ENCODE results near the gene SCEL. TPM values are rescaled to one million over a fixed set of nuclear protein-coding genes. Genes with fewer than 3 reads are reported as not detected.

The SCEL gene
- total RNA-seq, 1 experiment from 2014 or later, result 2.8 TPM

- Mint-ChIP-seq H3K4me3 (ENCODE audit: unreplicated experiment) (no peak overlapping the region), H3K27me3 (ENCODE audit: insufficient read depth, unreplicated experiment) (no peaks in the 10 kb centered on the region), H3K27ac (ENCODE audit: unreplicated experiment) (no peak overlapping the region), H3K9me3 (ENCODE audit: unreplicated experiment) (no peaks in the 10 kb centered on the region), H3K4me1 (ENCODE audit: low read depth, unreplicated experiment) (no peaks in the 10 kb centered on the region), H3K36me3 (ENCODE audit: insufficient read depth, unreplicated experiment) (no peaks in the 10 kb centered on the region)
- Histone ChIP-seq H3K9me3 (no peaks in the 10 kb centered on the region), H3K4me3 (ENCODE audit: low read depth, low read length) (no peak overlapping the region), H3K27me3 (replicated peaks; ENCODE audit: control insufficient read depth, insufficient read depth, low read length) (no peaks in the 10 kb centered on the region), H3K4me1 (no peaks in the 10 kb centered on the region), H3K36me3 (ENCODE audit: control insufficient read depth, insufficient read depth, low read length) (no peaks in the 10 kb centered on the region)
- DNase-seq, result no peak
- TF ChIP-seq, protein P1, sequence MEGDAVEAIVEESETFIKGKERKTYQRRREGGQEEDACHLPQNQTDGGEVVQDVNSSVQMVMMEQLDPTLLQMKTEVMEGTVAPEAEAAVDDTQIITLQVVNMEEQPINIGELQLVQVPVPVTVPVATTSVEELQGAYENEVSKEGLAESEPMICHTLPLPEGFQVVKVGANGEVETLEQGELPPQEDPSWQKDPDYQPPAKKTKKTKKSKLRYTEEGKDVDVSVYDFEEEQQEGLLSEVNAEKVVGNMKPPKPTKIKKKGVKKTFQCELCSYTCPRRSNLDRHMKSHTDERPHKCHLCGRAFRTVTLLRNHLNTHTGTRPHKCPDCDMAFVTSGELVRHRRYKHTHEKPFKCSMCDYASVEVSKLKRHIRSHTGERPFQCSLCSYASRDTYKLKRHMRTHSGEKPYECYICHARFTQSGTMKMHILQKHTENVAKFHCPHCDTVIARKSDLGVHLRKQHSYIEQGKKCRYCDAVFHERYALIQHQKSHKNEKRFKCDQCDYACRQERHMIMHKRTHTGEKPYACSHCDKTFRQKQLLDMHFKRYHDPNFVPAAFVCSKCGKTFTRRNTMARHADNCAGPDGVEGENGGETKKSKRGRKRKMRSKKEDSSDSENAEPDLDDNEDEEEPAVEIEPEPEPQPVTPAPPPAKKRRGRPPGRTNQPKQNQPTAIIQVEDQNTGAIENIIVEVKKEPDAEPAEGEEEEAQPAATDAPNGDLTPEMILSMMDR (IDR thresholded peaks at IDR 0.05; ENCODE audit: insufficient read depth in 1 of 2, low read depth in 1 of 2, low read length in 1 of 2, severe bottlenecking in 1 of 2, unreplicated experiment in 1 of 2), result no peak
- no TSS peak for BruUV-seq (replicated peaks)
- CTCF ChIA-PET, result no interaction called here
- POLR2A ChIA-PET, result no interaction called here
- intact Hi-C loops (cut with micrococcal nuclease; ENCODE audit: unreplicated experiment), result no loop called here
Observed at GRCh38 chr13:77616027-77616426, 80.5 kb downstream of the SCEL start.

- H3K27me3 Mint-ChIP-seq (ENCODE audit: insufficient read depth, unreplicated experiment), result peaks cover 3% of the 10 kb centered on the region
- Histone ChIP-seq H3K27me3 (replicated peaks; ENCODE audit: control insufficient read depth, insufficient read depth, low read length) (no peaks in the 10 kb centered on the region), H3K9me3 (no peaks in the 10 kb centered on the region), H3K4me1 (no peaks in the 10 kb centered on the region), H3K4me3 (ENCODE audit: low read depth, low read length) (no peak overlapping the region), H3K36me3 (ENCODE audit: control insufficient read depth, insufficient read depth, low read length) (no peaks in the 10 kb centered on the region)
- TF ChIP-seq, protein P1 (IDR thresholded peaks at IDR 0.05; ENCODE audit: insufficient read depth in 1 of 2, low read depth in 1 of 2, low read length in 1 of 2, severe bottlenecking in 1 of 2, unreplicated experiment in 1 of 2), result no peak
- POLR2A ChIA-PET, result no interaction called here
- no TSS peak for BruUV-seq (replicated peaks)
- no peak for DNase-seq
- no peaks in the 10 kb centered on the region for H3K4me1 Mint-ChIP-seq (ENCODE audit: low read depth, unreplicated experiment)
- no peak overlapping the region for H3K4me3 Mint-ChIP-seq (ENCODE audit: unreplicated experiment)
- no peaks in the 10 kb centered on the region for H3K9me3 Mint-ChIP-seq (ENCODE audit: unreplicated experiment)
- no peak overlapping the region for H3K27ac Mint-ChIP-seq (ENCODE audit: unreplicated experiment)
- H3K36me3 Mint-ChIP-seq (ENCODE audit: insufficient read depth, unreplicated experiment), result no peaks in the 10 kb centered on the region
- intact Hi-C loops (cut with micrococcal nuclease; ENCODE audit: unreplicated experiment), result no loop called here
- CTCF ChIA-PET, result no interaction called here
Observed at GRCh38 chr13:77619655-77620054, 84.1 kb downstream of the SCEL start.

GRCh38 chr13:77620138-77620537 is 84.6 kb downstream of the SCEL start:
- ChIA-PET POLR2A (no interaction called here), CTCF (no interaction called here)
- H3K4me3 Mint-ChIP-seq (ENCODE audit: unreplicated experiment), result no peak overlapping the region
- H3K36me3 ChIP-seq (ENCODE audit: control insufficient read depth, insufficient read depth, low read length), result no peaks in the 10 kb centered on the region
- H3K27me3 Mint-ChIP-seq (ENCODE audit: insufficient read depth, unreplicated experiment), result peaks cover 3% of the 10 kb centered on the region
- H3K27ac Mint-ChIP-seq (ENCODE audit: unreplicated experiment), result no peak overlapping the region
- H3K4me3 ChIP-seq (ENCODE audit: low read depth, low read length), result no peak overlapping the region
- no TSS peak for BruUV-seq (replicated peaks)
- no peaks in the 10 kb centered on the region for H3K27me3 ChIP-seq (replicated peaks; ENCODE audit: control insufficient read depth, insufficient read depth, low read length)
- TF ChIP-seq, protein P1 (IDR thresholded peaks at IDR 0.05; ENCODE audit: insufficient read depth in 1 of 2, low read depth in 1 of 2, low read length in 1 of 2, severe bottlenecking in 1 of 2, unreplicated experiment in 1 of 2), result no peak
- H3K9me3 Mint-ChIP-seq (ENCODE audit: unreplicated experiment), result no peaks in the 10 kb centered on the region
- no peaks in the 10 kb centered on the region for H3K4me1 Mint-ChIP-seq (ENCODE audit: low read depth, unreplicated experiment)
- H3K4me1 ChIP-seq, result no peaks in the 10 kb centered on the region
- no peaks in the 10 kb centered on the region for H3K9me3 ChIP-seq
- intact Hi-C loops (cut with micrococcal nuclease; ENCODE audit: unreplicated experiment), result no loop called here
- DNase-seq, result no peak
- no peaks in the 10 kb centered on the region for H3K36me3 Mint-ChIP-seq (ENCODE audit: insufficient read depth, unreplicated experiment)

All from Caco-2 (cell line).